Activated naive CD4-positive, alpha-beta T cell treated with anti-CD3 and anti-CD28 coated beads for 36 hours (primary cell): Measurements from ENCODE around the gene TMEM161A. TPM values are rescaled to one million over a fixed set of nuclear protein-coding genes. Genes with fewer than 3 reads are reported as not detected.
"Not testable (repeated sequence)": the region's sequence is repeated elsewhere in the genome, so short reads cannot be mapped to it uniquely, and the experiment has no call there.

ENCODE experiments used
- CTCF ChIA-PET: fragments of 350-600 bp; sonication (Branson Sonifier 250); formaldehyde crosslinking; loops from one replicate; lab custom pipeline; 2021; ENCODE audit warnings: antibody characterized with exemption; lab: Charles Lee
- DNase-seq: peaks from one replicate; pipeline ENCODE4 v3.0.0-alpha.2; 2020
- H3K27ac Mint-ChIP-seq: one replicate; pipeline ENCODE4 v1.8.0; 2021; ENCODE audit warnings: mild to moderate bottlenecking, mixed read lengths
- H3K27me3 Mint-ChIP-seq: one replicate; pipeline ENCODE4 v1.8.0; 2021; ENCODE audit warnings: low read depth, mixed read lengths
- H3K36me3 Mint-ChIP-seq: one replicate; pipeline ENCODE4 v1.8.0; 2021; ENCODE audit warnings: low read depth, mixed read lengths
- H3K4me1 Mint-ChIP-seq: one replicate; pipeline ENCODE4 v1.8.0; 2021; ENCODE audit warnings: low read depth, mixed read lengths
- H3K4me3 Mint-ChIP-seq: one replicate; pipeline ENCODE4 v1.8.0; 2021; ENCODE audit warnings: mild to moderate bottlenecking, moderate library complexity, mixed read lengths
- H3K9me3 Mint-ChIP-seq: one replicate; pipeline ENCODE4 v1.8.0; 2021; ENCODE audit warnings: mixed read lengths
- intact Hi-C: fragments of 100-400 bp; cut with micrococcal nuclease; formaldehyde crosslinking; loops from one replicate; pipeline ENCODE4 v1.15.1; 2023
- total RNA-seq, 2 experiments: library from RNA; stranded (reverse); gene quantifications; one replicate each; pipeline ENCODE4 v1.2.3, GENCODE V29; 2021

The TMEM161A gene
- total RNA-seq, 2 experiments from 2014 or later: 18.1 to 18.3 TPM

DNA sequence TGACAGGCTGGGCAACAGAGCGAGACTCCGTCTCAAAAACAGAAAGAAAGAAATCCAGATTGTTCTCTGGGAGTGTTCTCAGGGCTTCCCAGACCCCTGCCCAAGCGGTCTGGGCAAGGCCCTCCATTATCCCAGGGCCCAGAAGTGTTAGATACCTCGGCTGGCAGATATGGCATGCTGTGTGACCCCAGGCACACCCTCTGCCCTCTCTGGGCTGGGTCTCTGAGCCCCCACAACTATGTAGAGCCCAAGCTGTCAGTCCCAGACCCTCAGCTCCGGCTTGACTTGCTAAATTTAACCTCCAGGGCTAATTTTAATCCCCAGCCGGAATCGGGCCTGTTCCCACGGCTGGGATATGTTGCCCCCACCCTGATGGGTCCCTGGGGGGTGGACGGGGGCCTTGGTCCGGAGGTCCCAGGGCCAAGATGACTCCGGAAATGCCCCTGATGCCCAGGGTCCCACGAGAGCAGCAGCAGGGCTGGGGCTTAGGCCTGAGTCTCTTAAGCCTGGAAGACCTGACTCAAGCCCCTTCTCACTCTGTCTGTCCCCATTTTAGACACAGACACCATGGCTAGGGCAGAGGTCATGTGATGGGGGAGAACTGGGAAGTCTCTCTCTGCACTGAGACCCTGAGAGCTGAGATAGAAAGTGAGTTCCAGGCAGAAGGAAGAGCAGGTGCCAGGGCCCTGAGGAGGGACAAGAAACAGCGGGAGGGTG is 14.5 kb upstream of the TMEM161A start:
- no peaks in the 10 kb centered on the region for H3K27me3 Mint-ChIP-seq
- H3K27ac Mint-ChIP-seq: no peak overlapping the region
- H3K4me1 Mint-ChIP-seq: no peaks in the 10 kb centered on the region
- intact Hi-C loops: no loop called here
- DNase-seq: no peak
- CTCF ChIA-PET: interaction anchor here (0.6 to 5.3 kb wide), 3 partner anchors 23 to 256 kb away, joined by 3 to 30 read pairs (median 3); no protein-coding TSS in a partner anchor
- H3K4me3 Mint-ChIP-seq: no peak overlapping the region
- H3K36me3 Mint-ChIP-seq: peaks cover 5% of the 10 kb centered on the region
- H3K9me3 Mint-ChIP-seq: no peaks in the 10 kb centered on the region

- Mint-ChIP-seq H3K9me3 (no peaks in the 10 kb centered on the region), H3K27ac (no peak overlapping the region), H3K4me3 (no peak overlapping the region), H3K4me1 (no peaks in the 10 kb centered on the region), H3K36me3 (peaks cover 5% of the 10 kb centered on the region), H3K27me3 (no peaks in the 10 kb centered on the region)
- CTCF ChIA-PET: no interaction called here
- no peak for DNase-seq
- intact Hi-C loops: no loop called here
Observed at GRCh38 chr19:19151418-19151817, 13.1 kb upstream of the TMEM161A start.

DNA sequence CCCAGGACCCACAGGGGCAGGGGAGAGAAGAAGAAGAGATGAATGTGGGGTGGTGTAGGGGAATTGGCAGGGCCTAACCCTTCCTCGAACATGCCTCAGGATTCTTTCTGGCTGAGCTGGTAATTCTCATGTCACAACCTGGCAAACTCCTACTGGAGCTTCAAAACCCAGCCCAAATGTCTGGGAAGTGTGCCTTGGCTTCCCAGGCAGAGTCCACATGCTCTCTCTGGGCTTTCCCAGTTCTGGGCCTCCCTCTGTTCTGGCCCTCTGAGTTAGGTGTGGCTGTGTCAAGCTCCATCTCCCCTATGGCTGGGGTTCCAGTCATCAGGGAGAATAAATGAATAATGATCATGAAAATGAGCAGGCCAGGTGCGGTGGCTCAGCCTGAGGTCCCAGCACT is 11.2 kb upstream of the TMEM161A start:
- Mint-ChIP-seq H3K36me3 (no peaks in the 10 kb centered on the region), H3K4me1 (no peaks in the 10 kb centered on the region)

GRCh38 chr19:19148504-19148903 is 10.2 kb upstream of the TMEM161A start:
- CTCF ChIA-PET: interaction anchor here (0.6 to 3.3 kb wide), 5 partner anchors 8 to 96 kb away, joined by 3 to 27 read pairs (median 6); no protein-coding TSS in a partner anchor
- intact Hi-C loops, H3K4me1 Mint-ChIP-seq, H3K9me3 Mint-ChIP-seq, H3K27me3 Mint-ChIP-seq, H3K4me3 Mint-ChIP-seq, H3K27ac Mint-ChIP-seq, DNase-seq, H3K36me3 Mint-ChIP-seq: not testable (repeated sequence)

More for the DNA sequence above, 11.2 kb upstream of the TMEM161A start:
- DNase-seq: no peak
- H3K27me3 Mint-ChIP-seq: no peaks in the 10 kb centered on the region
- H3K9me3 Mint-ChIP-seq: no peaks in the 10 kb centered on the region
- intact Hi-C loops: no loop called here
- H3K4me3 Mint-ChIP-seq: no peak overlapping the region
- H3K27ac Mint-ChIP-seq: no peak overlapping the region
- CTCF ChIA-PET: no interaction called here

DNA sequence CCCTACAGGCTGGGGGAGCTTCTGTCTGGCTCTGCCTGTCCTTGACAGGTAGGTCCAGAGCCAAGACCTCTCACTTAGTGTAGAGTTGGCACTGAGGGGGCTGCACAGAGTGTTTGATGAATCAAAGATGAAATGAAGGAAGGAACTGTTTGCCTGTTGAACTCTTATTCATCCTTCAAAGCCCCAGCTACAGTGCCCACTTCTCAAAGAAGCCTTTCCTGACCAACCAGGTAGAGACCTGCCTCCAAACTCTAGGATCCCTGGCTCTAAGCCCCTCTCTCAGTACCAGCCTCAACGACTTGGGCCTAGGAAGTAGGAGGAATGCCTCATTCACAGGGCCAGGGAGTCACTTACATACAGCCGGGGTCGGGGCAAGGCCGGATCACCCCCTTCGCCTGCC is 9.1 kb upstream of the TMEM161A start:
- Mint-ChIP-seq H3K27me3 (no peaks in the 10 kb centered on the region), H3K4me1 (no peaks in the 10 kb centered on the region), H3K4me3 (no peak overlapping the region), H3K27ac (no peak overlapping the region), H3K9me3 (no peaks in the 10 kb centered on the region), H3K36me3 (no peaks in the 10 kb centered on the region)
- CTCF ChIA-PET: interaction anchor here (1.2 to 3.3 kb wide), 6 partner anchors 9 to 95 kb away, joined by 3 to 27 read pairs (median 6); no protein-coding TSS in a partner anchor
- DNase-seq: no peak
- intact Hi-C loops: loop anchor here (2.0 kb wide), 2 partner anchors 213 to 495 kb away; partner anchors contain the start of gene GMIP

DNA sequence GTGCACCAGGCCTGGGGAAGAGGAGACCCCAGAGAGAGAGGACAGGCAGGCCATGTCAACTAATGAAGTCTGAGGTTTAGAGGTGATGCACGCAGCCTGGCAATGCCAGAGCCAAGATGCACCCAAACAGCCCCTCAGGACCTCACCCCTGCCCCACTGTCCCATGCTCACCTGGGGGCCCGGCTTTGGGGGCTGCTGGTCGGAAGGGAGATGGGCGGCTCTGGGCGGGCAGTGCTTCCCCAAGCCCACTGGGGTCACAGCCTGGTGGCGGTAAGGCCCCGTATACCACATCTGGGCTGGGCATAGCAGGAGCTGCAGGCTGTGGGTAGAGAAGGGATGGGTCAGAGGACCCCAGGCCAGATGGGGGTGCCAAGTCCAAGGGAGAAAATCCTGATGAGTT is 8.6 kb upstream of the TMEM161A start:
- intact Hi-C loops: loop anchor here (1.0 to 2.0 kb wide), 5 partner anchors 28 to 496 kb away; partner anchors contain the start of gene GMIP
- no peaks in the 10 kb centered on the region for H3K27me3 Mint-ChIP-seq
- CTCF ChIA-PET: interaction anchor here (0.5 to 3.3 kb wide), 7 partner anchors 10 to 215 kb away, joined by 4 to 27 read pairs (median 7); no protein-coding TSS in a partner anchor
- no peak overlapping the region for H3K27ac Mint-ChIP-seq
- H3K9me3 Mint-ChIP-seq: no peaks in the 10 kb centered on the region
- no peak overlapping the region for H3K4me3 Mint-ChIP-seq
- H3K36me3 Mint-ChIP-seq: no peaks in the 10 kb centered on the region
- DNase-seq: no peak
- no peaks in the 10 kb centered on the region for H3K4me1 Mint-ChIP-seq

- no peaks in the 10 kb centered on the region for H3K36me3 Mint-ChIP-seq
- no peaks in the 10 kb centered on the region for H3K27me3 Mint-ChIP-seq
- CTCF ChIA-PET: interaction anchor here (0.5 to 3.3 kb wide), 19 partner anchors 8 to 366 kb away, joined by 3 to 27 read pairs (median 4); no protein-coding TSS in a partner anchor
- H3K9me3 Mint-ChIP-seq: no peaks in the 10 kb centered on the region
- peak; percentile 92 for DNase-seq
- H3K27ac Mint-ChIP-seq: no peak overlapping the region
- H3K4me1 Mint-ChIP-seq: no peaks in the 10 kb centered on the region
- no peak overlapping the region for H3K4me3 Mint-ChIP-seq
- intact Hi-C loops: loop anchor here (1.0 to 2.0 kb wide), 5 partner anchors 29 to 497 kb away; partner anchors contain the start of gene GMIP
Observed at GRCh38 chr19:19145684-19146608, 7.7 kb upstream of the TMEM161A start.

DNA sequence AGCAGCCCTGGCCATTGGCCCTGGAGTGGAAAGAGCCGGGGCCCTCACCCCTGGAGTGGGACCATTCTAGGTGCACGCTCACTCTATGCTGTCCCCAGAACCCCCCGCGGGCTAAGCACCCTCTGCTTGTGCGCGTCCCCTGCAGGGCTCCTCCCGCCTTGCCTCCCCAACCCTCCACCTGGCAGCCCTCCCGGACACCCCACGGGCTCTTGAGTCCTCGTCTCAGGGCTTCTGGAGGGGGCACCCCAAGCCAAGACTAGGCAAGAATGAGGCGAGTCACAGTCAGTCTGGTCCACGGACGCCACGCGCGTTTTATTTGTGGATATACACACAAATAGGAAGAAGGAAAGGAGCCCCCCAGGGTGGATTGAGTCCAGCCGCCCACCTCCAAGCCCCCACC is 7.0 kb upstream of the TMEM161A start:
- Mint-ChIP-seq H3K9me3 (no peaks in the 10 kb centered on the region), H3K36me3 (no peaks in the 10 kb centered on the region), H3K27ac (no peak overlapping the region), H3K4me1 (no peaks in the 10 kb centered on the region), H3K4me3 (no peak overlapping the region), H3K27me3 (no peaks in the 10 kb centered on the region)
- DNase-seq: no peak
- intact Hi-C loops: no loop called here
- CTCF ChIA-PET: interaction anchor here (0.6 to 3.3 kb wide), 16 partner anchors 9 to 366 kb away, joined by 3 to 27 read pairs (median 4); no protein-coding TSS in a partner anchor

DNA sequence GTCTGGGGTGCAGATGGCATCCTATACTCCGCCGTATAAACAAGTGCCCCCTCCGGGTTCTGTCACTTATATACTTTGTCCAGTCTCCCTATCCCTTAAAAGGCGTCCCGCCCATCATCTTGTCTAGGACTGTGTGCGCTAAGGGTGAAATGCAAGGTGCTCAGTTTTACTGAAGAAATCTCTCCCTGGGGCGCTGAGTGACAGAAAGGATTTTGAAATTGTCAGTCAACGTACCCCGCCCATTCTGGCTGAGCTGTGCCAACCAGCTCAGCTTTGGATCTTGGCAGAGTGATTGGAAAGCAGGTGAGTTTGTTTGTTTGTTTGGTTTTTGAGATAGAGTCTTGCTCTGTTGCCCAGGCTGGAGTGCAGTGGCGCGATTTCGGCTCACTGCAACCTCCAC is 4.1 kb upstream of the TMEM161A start:
- Mint-ChIP-seq H3K4me1 (peaks cover 17% of the 10 kb centered on the region), H3K27ac (no peak overlapping the region), H3K4me3 (no peak overlapping the region), H3K27me3 (no peaks in the 10 kb centered on the region), H3K9me3 (no peaks in the 10 kb centered on the region), H3K36me3 (no peaks in the 10 kb centered on the region)
- no peak for DNase-seq
- intact Hi-C loops: no loop called here
- CTCF ChIA-PET: interaction anchor here (0.6 to 2.6 kb wide), 4 partner anchors 10 to 33 kb away, joined by 3 to 8 read pairs (median 3); no protein-coding TSS in a partner anchor

DNA sequence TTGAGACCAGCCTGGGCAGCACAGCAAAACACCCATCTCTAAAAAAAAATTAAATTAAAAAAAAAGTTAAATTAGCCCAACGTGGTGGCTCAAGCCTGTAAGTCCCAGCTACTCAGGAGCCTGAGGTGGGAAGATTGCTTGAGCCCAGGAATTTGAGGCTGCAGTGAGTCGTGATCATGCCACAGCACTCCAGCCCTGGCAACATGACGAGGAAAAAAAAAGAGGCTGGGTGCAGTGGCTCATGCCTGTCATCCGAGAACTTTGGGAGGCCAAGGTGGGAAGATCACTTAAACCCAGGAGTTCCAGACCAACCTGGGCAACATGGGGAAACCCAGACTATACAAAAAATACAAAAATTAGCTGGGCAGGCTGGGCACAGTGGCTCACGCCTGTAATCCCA is 2.2 kb upstream of the TMEM161A start:
- CTCF ChIA-PET: interaction anchor here (0.9 to 2.6 kb wide), 4 partner anchors 30 to 695 kb away, joined by 3 to 9 read pairs (median 6); no protein-coding TSS in a partner anchor
- Mint-ChIP-seq H3K36me3 (no peaks in the 10 kb centered on the region), H3K4me3 (no peak overlapping the region), H3K27me3 (no peaks in the 10 kb centered on the region), H3K27ac (no peak overlapping the region), H3K4me1 (peaks cover 23% of the 10 kb centered on the region), H3K9me3 (no peaks in the 10 kb centered on the region)
- intact Hi-C loops: no loop called here
- no peak for DNase-seq

DNA sequence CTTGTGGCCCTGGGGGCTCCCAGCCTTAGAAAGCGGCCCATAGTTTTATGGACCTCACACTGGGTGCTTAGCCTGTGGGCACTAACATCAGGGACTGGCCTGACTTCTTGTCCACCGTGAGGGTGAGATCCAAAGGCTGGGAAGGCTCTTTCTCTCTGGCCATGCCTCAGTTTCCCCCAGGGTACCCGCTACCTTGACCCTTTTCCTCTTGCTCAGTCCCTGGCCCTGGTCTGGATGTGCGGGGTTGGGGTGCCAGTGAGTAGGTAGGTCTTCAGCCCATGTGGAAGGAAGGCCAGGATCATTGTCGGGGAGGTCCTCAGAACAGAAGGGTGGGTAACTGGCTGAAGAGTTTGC is 1.6 kb upstream of the TMEM161A start:
- CTCF ChIA-PET: interaction anchor here (0.6 to 2.6 kb wide), 5 partner anchors 27 to 689 kb away, joined by 3 to 9 read pairs (median 4); no protein-coding TSS in a partner anchor
- Mint-ChIP-seq H3K9me3 (no peaks in the 10 kb centered on the region), H3K4me1 (peaks cover 27% of the 10 kb centered on the region), H3K36me3 (no peaks in the 10 kb centered on the region), H3K27ac (no peak overlapping the region), H3K4me3 (no peak overlapping the region), H3K27me3 (no peaks in the 10 kb centered on the region)
- intact Hi-C loops: loop anchor here (1.0 to 5.0 kb wide), 4 partner anchors 77 to 225 kb away; partner anchors contain the start of genes ARMC6, SLC25A42 and SUGP2
- no peak for DNase-seq
